Measurements from ENCODE around the gene MAD1L1. TPM values are rescaled to one million over a fixed set of nuclear protein-coding genes. Genes with fewer than 3 reads are reported as not detected.

The MAD1L1 gene
- total RNA-seq, 2 donors from 2014 or later = 34.2 to 53.5 TPM

DNA sequence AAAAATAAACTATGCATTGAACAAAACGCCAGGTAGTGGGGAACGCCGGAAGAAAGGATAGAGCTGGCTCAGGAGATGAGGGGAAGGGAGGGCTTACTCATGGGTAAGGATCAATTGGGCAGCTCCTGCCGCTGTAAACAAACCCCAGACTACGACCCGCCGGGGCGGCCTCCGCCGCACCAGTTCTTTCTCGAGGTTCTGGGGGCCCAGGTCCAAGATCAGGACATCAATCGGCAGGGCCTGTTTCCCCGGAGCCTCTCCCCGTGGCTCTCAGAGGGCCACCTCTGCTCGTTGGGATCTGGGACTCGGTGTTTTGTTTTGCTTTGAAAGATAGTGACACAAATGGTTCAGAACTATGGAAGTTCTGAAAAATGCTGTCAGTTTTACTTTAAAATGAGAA lies 422.2 kb downstream of the MAD1L1 start:
- Mint-ChIP-seq H3K9me3 (no peaks in the 10 kb centered on the region), H3K27ac (no peak overlapping the region), H3K36me3 (no peaks in the 10 kb centered on the region)
- DNase-seq (ENCODE audit: low spot score in 2 of 2) (no peak), ATAC-seq (no peak)

DNA sequence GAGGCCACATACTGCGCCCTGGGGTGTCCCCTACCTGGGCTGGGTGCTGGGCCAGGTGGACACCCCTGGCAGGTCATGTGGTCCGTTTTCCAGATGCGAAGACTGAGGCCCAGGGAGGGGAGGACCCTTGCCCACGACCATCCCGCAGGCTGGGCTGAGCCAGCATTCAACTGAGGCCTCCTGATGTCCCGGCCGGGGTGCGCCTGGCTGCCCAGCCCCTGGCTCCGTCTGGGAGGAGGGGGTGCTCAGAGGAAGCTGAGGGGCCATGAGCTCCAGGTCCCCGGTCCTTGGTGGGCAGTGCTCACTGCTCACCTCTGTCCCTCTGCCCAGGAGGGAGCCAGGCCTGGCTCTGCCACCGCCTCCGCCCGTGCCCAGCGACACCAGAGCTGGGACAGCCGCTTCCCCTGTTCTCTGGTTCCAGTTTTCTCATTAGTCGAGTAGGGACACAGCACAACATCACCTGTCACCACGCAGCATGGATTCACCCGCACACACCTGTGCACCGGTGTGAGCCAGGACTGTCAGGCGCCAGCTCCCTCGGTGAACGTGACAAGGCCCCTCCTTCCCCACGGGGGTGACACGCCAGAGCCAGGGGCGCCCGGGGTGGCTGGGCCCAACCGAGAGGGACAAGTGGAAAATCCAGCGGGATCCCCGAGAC lies 423.0 kb downstream of the MAD1L1 start:
- ATAC-seq (no peak), DNase-seq (ENCODE audit: low spot score in 2 of 2) (no peak)
- no peak overlapping the region for H3K27ac Mint-ChIP-seq
- H3K9me3 Mint-ChIP-seq = no peaks in the 10 kb centered on the region
- no peaks in the 10 kb centered on the region for H3K36me3 Mint-ChIP-seq

DNA sequence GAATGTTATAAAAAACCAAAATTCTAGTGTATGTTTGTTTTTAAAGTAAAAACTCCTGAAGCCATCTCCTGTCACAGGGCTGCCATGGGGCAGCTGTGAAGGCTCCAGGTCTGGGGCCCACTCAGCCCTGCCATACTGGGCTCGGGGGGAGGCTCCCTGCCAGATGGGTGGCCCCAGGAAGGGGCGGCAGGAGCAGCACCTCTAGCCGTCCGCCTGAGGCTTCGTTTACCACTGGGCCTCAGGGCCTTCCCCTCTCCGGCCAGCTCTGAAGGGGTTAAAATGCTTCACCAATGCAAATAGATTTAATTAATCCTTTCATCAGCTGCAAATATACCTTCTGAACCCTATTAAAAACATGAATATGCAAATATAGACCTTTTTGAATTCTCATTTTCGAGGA lies 423.7 kb downstream of the MAD1L1 start:
- Mint-ChIP-seq H3K36me3 (no peaks in the 10 kb centered on the region), H3K27ac (no peak overlapping the region), H3K9me3 (no peaks in the 10 kb centered on the region)
- ATAC-seq = no peak
- no peak for DNase-seq (ENCODE audit: low spot score in 2 of 2)

DNA sequence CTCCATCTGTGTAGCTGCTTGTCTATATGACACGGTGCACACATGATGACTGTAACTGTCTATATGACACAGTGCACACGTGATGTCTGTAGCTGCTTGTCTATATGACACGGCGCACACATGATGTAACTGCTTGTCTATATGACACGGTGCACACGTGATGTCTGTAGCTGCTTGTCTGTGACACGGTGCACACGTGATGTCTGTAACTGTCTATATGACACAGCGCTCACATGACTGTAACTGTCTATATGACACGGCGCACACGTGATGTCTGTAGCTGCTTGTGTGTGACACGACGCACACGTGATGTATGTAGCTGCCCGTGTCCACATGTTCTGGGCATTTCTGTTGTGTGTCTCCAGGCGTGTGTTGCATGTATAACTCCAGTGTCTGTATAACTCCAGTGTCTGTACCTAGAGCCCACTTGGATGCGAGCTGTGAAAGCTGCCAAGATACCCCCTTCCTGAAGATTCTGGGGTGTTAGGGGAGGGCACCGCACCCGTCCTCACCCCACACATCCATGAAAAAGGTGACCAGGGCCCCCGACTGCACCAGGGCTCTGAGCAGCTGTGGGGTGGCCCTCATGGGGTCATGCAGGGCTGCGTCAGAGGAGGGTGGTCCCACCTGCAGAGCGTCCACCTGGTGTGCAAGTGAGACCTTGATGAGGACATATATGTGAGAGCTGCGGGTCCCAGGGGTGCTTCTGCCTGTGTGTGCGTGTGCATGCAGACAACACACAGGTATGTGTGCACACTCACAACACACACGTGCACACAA lies 424.7 kb downstream of the MAD1L1 start:
- Mint-ChIP-seq H3K9me3 (no peaks in the 10 kb centered on the region), H3K27ac (no peak overlapping the region), H3K36me3 (no peaks in the 10 kb centered on the region)
- DNase-seq (ENCODE audit: low spot score in 2 of 2) = no peak
- peak in 1 of 2 donors; percentile 18 for ATAC-seq

DNA sequence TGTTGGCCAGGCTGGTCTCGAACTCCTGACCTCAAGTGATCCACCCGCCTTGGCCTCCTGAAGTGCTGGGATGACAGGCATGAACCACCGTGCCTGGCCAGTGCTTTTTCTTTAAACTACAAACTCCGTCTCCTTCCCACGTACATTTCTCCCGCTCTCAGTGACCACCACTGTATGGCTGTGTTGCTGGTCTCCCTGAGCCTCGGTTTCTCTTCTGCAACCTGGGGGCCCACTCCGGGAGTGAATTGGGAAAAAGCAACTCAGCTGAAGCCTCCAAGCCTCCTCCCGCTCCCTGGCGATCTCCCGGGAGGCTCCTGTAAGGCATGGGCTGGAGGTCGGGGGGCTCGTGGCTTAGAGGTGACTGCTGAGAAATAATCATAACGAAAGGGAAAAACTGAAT lies 426.4 kb downstream of the MAD1L1 start:
- no peak overlapping the region for H3K27ac Mint-ChIP-seq

DNA sequence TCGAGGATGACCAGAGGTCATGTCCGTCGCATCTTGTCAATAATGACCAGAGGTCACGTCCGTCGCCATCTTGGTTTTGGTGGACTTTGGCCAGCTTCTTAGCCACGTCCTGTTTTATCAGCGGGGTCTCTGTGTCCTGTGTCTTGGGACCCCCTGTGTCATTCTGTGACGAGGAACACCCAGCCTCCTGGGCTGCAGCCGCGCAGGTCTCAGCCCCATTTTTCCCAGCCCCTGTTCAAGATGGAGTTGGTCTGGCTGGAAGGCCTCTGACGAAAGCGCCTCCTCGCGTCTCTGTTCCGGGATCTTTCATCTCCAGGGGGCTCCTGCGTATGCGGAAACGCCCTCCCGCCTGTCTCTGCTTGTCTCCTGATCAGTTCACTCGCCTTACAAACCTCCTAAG lies 428.4 kb downstream of the MAD1L1 start:
- Mint-ChIP-seq H3K9me3 (no peaks in the 10 kb centered on the region), H3K27ac (no peak overlapping the region), H3K36me3 (no peaks in the 10 kb centered on the region)
- ATAC-seq (no peak), DNase-seq (ENCODE audit: low spot score in 2 of 2) (no peak)

More for the DNA sequence above, 426.4 kb downstream of the MAD1L1 start:
- Mint-ChIP-seq H3K9me3 (no peaks in the 10 kb centered on the region), H3K36me3 (no peaks in the 10 kb centered on the region)
- ATAC-seq (no peak), DNase-seq (ENCODE audit: low spot score in 2 of 2) (no peak)

DNA sequence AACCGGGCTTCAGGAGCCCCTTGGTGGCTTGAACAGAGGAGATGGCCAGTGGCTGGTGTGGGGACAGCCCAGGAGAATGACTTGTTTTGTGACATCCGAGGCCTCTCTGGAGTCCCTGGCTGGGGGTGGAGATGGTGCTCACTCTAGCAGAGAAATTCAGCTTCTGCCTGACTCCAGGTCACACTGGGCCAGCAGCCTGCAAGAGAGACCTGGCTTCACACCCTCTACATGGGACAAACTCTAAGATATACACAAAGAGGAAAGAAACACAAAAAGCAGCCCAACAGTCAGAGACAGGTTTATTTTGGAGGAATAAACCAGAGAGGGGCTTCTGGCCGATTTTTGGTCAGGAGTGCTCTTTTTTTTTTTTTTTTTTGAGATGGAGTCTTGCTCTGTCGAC lies 429.8 kb downstream of the MAD1L1 start:
- H3K27ac Mint-ChIP-seq = no peak overlapping the region
- H3K9me3 Mint-ChIP-seq = no peaks in the 10 kb centered on the region
- no peak for DNase-seq (ENCODE audit: low spot score in 2 of 2)
- no peaks in the 10 kb centered on the region for H3K36me3 Mint-ChIP-seq
- no peak for ATAC-seq

DNA sequence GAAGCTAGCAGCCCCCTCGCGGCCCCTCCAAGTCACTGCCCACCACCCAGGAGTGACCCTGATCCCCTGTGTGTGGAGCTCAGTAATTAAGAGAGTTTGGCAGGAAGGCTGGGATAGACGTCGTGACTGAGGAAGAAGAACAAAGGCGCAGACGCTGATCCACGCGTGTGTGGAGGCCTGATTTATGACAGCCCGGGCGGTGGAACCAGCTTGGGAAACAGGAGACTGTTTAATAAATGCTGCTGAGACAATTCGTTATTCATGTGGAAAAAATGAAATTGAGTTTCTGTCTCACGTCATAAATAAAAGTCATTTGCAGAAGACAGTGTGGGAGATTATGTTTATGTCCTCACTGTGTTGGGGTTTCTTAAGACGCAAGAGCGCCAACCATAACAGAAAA lies 431.8 kb downstream of the MAD1L1 start:
- Mint-ChIP-seq H3K9me3 (peaks cover 0 to 3% of the 10 kb centered on the region in 2 donors), H3K27ac (peak overlapping the region in 1 of 2 donors; percentile 16), H3K36me3 (peaks cover 0 to 2% of the 10 kb centered on the region in 2 donors)
- ATAC-seq (no peak), DNase-seq (ENCODE audit: low spot score in 2 of 2) (no peak)

DNA sequence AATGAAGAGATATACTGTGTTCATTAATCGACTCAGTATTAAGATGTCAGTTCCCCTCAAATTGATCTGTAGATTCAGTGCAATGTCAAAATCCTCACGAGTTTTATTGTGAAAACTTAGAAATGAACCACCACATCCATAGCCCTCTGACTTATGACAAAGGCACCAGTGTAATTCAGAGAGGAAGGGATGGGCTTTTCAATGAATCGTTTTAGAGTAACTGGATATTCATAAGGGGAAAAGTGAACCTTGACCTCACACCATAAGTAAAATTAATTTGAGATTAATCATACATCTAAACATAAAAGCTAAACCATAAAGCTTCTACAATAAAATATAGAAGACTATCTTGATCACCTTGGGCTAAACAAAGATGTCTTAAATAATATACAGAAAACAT lies 434.6 kb downstream of the MAD1L1 start:
- ATAC-seq = no peak
- peaks cover 10 to 28% of the 10 kb centered on the region in 2 donors for H3K36me3 Mint-ChIP-seq
- H3K27ac Mint-ChIP-seq = no peak overlapping the region
- H3K9me3 Mint-ChIP-seq = peaks cover 17% of the 10 kb centered on the region in 2 donors
- no peak for DNase-seq (ENCODE audit: low spot score in 2 of 2)

DNA sequence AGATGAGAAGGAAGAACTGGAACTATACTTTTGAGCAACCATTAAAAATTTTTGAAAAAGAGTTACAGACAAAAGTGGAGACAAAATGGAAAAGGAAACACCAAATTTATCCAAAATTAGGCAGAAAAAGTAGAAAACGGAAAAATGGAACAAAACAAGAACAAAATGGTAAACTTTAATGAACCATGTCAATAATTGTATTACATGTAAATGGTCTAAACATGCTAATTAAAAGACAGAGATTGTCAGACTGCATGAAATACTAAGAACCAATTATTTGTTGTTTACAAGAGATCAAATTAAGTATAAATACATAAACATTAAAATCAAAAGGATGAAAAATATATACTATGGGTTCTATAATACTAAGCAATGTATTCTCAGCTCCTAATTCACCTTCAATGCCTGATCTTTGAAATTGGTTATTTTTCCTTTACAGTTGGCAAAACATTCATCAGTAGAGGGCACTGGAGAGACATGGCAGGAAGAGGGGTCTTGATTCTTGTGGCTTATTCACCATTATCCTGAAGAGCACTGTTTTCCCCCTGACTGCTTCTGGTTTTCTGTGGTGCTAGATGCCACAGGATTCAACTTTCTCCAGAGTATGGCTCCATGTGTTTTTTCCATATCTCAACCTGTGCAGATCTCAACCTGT lies 437.7 kb downstream of the MAD1L1 start:
- ATAC-seq (no peak), DNase-seq (ENCODE audit: low spot score in 2 of 2) (no peak)
- Mint-ChIP-seq H3K9me3 (peaks cover 17% of the 10 kb centered on the region in 2 donors), H3K36me3 (peaks cover 10 to 28% of the 10 kb centered on the region in 2 donors), H3K27ac (no peak overlapping the region)

DNA sequence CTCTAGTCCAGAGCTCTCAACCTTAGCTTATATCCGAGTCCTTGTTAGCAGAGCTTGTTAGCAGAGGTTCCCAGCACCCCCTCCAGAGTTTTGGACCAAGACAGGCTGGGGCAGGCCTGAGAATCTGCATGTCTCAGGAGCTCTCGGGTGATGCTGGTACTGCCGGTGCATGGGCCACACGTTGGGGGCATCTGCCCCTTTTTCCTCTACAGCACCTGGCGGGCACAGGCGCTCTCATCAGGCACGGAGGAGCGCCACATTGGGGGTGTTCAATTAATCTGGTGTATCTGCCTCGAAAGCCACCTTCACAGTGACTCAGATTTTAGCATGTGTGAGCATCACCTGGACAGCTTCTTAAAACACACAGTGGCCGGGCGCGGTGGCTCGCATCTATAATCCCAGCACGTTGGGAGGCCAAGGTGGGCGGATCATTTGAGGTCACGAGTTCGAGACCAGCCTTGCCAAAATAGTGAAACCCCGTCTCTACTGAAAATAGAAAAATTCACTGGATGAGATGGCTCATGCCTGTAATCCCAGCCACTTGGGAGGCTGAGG lies 445.0 kb downstream of the MAD1L1 start:
- Mint-ChIP-seq H3K27ac (no peak overlapping the region), H3K9me3 (peaks cover 6 to 10% of the 10 kb centered on the region in 2 donors), H3K36me3 (peaks cover 0 to 5% of the 10 kb centered on the region in 2 donors)
- DNase-seq (ENCODE audit: low spot score in 2 of 2) (no peak), ATAC-seq (no peak)

DNA sequence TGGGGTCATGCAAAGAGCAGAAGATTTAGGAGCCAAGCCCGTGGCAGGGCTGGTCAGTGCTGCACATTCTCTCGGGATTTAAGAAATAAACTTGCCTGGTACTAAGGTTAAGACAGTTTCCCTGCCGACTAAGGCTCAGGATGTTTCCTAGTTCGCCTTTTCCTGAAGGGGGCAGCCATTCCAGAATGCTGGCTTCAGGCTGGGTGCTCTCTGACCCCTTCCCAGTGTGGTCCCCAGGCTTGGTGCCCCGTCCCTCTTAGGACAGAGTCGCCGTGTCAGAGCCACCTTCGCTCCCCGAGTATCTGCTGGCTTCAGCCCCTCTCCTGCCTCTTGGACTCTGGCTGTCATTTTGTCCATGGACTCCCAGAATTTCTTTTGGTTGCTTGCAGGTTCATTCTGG lies 445.5 kb downstream of the MAD1L1 start:
- H3K9me3 Mint-ChIP-seq = peaks cover 6 to 10% of the 10 kb centered on the region in 2 donors
- no peak for ATAC-seq
- H3K27ac Mint-ChIP-seq = no peak overlapping the region
- H3K36me3 Mint-ChIP-seq = peaks cover 0 to 5% of the 10 kb centered on the region in 2 donors
- no peak for DNase-seq (ENCODE audit: low spot score in 2 of 2)

DNA sequence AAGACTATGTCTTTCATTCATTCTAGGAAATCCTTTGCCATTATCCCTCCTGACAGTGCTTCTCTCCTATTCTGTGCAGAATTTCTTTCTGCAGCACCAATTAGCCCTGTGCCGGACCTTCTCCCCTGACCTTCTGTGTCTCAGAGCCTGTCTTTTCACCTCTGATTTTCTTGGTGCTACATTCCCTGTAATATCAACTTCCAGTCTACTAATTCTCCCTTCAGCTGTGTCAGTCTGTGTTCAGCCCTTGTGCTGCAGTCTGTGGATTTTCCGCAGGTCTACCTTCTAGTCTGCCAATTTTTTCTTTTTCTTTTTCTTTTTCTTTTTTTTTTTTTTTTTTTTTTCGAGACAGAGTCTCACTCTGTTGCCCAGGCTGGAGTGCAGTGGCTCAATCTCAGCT lies 446.9 kb downstream of the MAD1L1 start:
- no peak for ATAC-seq
- Mint-ChIP-seq H3K27ac (no peak overlapping the region), H3K9me3 (peaks cover 6 to 10% of the 10 kb centered on the region in 2 donors), H3K36me3 (peaks cover 0 to 5% of the 10 kb centered on the region in 2 donors)
- DNase-seq (ENCODE audit: low spot score in 2 of 2) = no peak

DNA sequence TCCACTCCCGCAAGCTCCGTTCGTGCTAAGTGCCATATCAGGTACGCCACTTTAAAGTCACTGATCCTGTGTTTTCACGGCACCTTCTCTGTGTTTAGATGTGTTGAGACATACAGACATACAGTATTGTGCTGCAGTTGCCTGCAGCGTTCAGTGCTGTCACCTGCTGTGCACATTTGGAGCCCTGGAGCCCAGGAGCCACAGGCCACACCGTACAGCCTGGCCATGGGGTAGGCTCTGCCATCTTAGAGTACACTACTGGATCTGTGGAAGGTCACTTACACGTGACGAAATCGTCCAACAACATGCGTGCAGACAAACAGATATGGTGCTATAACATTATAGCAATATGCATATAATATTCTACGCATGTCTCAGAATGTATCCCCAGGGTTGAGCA lies 451.4 kb downstream of the MAD1L1 start:
- Mint-ChIP-seq H3K36me3 (peaks cover 5 to 12% of the 10 kb centered on the region in 2 donors), H3K27ac (no peak overlapping the region), H3K9me3 (peaks cover 13 to 17% of the 10 kb centered on the region in 2 donors)
- no peak for DNase-seq (ENCODE audit: low spot score in 2 of 2)
- no peak for ATAC-seq

DNA sequence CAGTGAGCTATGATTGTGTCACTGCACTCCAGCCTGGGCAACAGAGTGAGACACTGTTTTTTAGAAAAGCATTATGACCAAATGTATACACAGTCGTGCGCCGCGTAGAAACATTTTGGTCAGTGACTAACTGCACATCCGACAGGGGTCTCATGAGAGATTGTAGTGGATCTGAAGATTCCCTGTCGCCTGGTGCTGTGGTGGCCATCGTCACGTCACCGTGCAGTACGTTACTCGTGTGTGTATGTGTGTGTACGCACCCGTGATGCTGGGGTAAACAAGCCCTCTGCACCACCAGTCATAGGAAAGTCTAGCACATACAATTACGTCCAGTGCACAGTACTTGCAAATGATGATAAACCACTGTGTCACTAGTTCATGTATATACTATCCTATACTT lies 453.3 kb downstream of the MAD1L1 start:
- ATAC-seq (no peak), DNase-seq (ENCODE audit: low spot score in 2 of 2) (no peak)
- Mint-ChIP-seq H3K9me3 (peaks cover 14 to 15% of the 10 kb centered on the region in 2 donors), H3K27ac (no peak overlapping the region), H3K36me3 (peaks cover 0 to 17% of the 10 kb centered on the region in 2 donors)

DNA sequence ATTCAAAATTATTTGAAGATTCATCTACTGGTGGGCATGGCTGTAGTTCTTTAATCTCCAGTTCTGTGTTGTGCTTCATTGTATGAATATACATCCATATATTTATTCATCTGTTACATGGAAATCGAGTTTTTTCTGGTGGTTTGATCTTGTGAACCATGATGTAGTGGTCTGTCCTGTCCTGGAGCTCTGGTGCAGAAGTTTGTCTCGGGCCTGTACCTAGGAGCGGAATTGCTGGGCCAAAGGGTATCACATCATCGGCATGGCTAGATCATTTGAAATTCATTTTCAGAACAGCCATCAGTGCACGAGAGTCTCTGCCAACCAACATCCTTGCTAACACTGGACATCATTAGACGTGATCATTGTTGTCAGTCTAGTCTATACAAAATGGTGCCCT lies 455.6 kb downstream of the MAD1L1 start:
- no peak for DNase-seq (ENCODE audit: low spot score in 2 of 2)
- ATAC-seq = no peak
- Mint-ChIP-seq H3K9me3 (peaks cover 19 to 20% of the 10 kb centered on the region in 2 donors), H3K27ac (no peak overlapping the region), H3K36me3 (peaks cover 0 to 24% of the 10 kb centered on the region in 2 donors)

DNA sequence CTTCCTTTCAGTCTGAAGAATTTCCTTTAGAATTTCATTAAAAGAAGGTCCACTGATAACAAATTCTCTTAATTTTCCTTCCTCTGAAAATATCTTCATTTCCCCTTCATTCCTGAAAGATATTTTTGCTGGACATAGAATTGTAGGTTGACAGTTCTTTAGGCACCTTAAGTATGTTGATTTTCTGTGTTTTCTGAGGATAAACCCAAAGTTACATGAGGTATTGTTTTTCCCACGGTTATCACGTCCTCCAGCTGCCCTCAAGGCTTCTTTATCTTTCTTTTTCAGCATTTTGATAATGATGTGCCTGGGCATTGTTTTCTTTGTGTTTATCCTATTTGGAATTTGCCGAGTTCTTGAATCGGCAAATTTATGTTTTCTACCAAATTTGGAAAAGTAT lies 457.4 kb downstream of the MAD1L1 start:
- peaks cover 0 to 24% of the 10 kb centered on the region in 2 donors for H3K36me3 Mint-ChIP-seq

More for the DNA sequence above, 457.4 kb downstream of the MAD1L1 start:
- no peak for ATAC-seq
- Mint-ChIP-seq H3K27ac (no peak overlapping the region), H3K9me3 (peaks cover 19 to 20% of the 10 kb centered on the region in 2 donors)
- no peak for DNase-seq (ENCODE audit: low spot score in 2 of 2)

Data from activated naive CD4-positive, alpha-beta T cell treated with anti-CD3 and anti-CD28 coated beads, Interleukin-2, amount 50 U/mL, for 72 hours (primary cell).